Epithelial cell of proximal tubule (primary cell): ENCODE data around the gene RAB3IP. TPM values are rescaled to one million over a fixed set of nuclear protein-coding genes. Genes with fewer than 3 reads are reported as not detected.
"Not testable (repeated sequence)": the region's sequence is repeated elsewhere in the genome, so short reads cannot be mapped to it uniquely, and the experiment has no call there.

Experiments
- DNase-seq: peaks from one replicate; pipeline ENCODE4 v3.0.0-alpha.2; 2011; ENCODE audit warnings: low read depth
- H3K4me3 ChIP-seq: 2 replicates; pipeline ENCODE4 v1.5.1; 2011; ENCODE audit warnings: low read depth, mild to moderate bottlenecking, low read length
- total RNA-seq: library from RNA; depleted of rRNA; stranded (reverse); fragments of >200 nt; gene quantifications from 2 replicates; pipeline ENCODE4 v1.2.3, GENCODE V29; 2015
- TF ChIP-seq, protein P1 (sequence below): conservative IDR thresholded peaks from 2 replicates; pipeline ENCODE4 v1.5.1; 2012; ENCODE audit warnings: low read depth, mild to moderate bottlenecking, low read length

RAB3IP gene
- total RNA-seq, 1 donor from 2014 or later = 62.6 TPM

DNA sequence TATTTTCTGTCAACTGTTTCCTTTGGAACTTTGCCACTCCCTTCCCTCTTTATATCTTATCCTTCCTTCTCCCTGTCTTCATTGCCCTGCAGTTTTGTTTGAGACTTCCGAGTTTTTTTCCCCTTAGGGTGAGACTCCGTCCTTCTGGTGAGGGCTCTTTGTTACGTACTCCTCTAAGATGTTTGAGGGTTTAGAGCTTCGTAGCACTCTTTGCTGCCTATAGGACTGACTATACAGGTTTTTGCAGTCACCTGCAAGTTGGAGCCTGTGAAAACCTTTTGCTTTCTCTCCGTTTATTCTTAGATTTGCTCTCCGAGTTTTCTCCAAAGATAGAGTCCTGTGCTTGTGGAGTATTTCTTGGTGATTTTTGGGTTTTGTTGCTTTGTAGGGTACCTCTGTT, 44.7 kb downstream of the RAB3IP start:
- TF ChIP-seq, protein P1, sequence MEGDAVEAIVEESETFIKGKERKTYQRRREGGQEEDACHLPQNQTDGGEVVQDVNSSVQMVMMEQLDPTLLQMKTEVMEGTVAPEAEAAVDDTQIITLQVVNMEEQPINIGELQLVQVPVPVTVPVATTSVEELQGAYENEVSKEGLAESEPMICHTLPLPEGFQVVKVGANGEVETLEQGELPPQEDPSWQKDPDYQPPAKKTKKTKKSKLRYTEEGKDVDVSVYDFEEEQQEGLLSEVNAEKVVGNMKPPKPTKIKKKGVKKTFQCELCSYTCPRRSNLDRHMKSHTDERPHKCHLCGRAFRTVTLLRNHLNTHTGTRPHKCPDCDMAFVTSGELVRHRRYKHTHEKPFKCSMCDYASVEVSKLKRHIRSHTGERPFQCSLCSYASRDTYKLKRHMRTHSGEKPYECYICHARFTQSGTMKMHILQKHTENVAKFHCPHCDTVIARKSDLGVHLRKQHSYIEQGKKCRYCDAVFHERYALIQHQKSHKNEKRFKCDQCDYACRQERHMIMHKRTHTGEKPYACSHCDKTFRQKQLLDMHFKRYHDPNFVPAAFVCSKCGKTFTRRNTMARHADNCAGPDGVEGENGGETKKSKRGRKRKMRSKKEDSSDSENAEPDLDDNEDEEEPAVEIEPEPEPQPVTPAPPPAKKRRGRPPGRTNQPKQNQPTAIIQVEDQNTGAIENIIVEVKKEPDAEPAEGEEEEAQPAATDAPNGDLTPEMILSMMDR = no peak
- DNase-seq = no peak
- H3K4me3 ChIP-seq = no peak overlapping the region

DNA sequence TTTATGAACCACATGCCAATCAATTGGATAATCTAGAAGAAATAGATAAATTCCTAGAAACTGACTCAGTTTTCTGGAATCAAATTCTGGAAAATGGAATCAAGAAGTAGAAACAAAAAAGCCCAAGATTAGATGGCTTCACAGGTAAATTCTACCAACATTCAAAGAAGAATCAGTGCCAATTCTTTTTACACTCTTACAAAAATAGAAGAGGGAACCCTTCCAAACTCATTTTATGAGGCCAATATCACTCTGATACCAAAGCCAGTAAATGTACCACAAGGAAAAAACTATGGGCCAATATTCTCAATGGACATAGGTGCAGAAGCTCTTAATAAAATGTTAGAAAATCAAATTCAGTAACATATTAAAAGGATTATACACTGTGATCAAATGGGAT, 50.7 kb downstream of the RAB3IP start:
- TF ChIP-seq, protein P1 = no peak
- DNase-seq = no peak
- H3K4me3 ChIP-seq = no peak overlapping the region

DNA sequence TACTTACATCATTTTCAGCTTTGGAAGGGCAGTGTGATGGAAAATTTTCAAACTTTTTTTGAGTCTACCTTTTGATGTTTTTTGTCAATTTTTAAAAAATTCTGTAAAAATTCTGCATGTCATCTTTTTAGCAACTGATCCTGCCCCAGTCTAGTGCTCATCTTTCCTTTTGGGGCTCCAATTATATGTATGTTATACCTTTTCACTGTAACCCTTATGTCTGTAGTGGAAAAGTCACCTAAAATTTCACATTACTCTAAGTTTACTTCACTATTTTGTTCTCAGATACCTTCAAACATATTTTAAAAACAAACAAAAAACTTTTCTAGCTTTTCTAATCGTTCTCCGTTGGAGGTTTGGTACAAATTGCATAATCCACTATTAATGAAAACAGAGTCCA, 53.9 kb downstream of the RAB3IP start:
- TF ChIP-seq, protein P1 = no peak
- H3K4me3 ChIP-seq = no peak overlapping the region
- no peak for DNase-seq

DNA sequence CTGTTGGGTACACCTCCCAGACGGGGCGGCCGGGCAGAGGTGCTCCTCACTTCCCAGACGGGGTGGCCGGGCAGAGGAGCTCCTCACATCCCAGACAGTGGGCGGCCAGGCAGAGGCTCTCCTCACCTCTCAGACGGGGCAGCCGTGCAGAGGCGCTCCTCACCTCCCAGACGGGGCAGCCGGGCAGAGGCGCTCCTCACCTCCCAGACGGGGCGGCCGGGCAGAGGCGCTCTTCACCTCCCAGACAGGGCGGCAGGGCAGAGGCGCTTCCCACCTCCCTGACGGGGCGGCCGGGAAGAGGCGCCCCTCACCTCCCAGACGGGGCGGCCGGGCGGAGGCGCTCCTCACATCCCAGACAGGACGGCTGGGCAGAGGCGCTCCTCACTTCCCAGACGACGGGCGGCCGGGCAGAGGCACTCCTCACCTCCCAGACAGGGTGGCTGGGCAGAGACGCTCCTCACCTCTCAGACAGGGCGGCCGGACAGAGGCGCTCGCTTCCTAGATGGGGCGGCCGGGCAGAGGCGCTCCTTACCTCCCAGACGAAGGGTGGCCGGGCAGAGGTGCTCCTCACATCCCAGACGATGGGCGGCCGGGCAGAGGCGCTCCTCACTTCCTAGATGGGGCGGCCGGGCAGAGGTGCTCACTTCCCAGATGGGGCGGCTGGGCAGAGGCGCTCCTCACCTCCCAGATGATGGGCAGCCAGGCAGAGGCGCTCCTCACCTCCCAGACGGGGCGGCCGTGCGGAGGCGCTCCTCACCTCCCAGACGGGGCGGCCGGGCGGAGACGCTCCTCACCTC, 68.6 kb downstream of the RAB3IP start:
- not testable (repeated sequence) for DNase-seq, H3K4me3 ChIP-seq

DNA sequence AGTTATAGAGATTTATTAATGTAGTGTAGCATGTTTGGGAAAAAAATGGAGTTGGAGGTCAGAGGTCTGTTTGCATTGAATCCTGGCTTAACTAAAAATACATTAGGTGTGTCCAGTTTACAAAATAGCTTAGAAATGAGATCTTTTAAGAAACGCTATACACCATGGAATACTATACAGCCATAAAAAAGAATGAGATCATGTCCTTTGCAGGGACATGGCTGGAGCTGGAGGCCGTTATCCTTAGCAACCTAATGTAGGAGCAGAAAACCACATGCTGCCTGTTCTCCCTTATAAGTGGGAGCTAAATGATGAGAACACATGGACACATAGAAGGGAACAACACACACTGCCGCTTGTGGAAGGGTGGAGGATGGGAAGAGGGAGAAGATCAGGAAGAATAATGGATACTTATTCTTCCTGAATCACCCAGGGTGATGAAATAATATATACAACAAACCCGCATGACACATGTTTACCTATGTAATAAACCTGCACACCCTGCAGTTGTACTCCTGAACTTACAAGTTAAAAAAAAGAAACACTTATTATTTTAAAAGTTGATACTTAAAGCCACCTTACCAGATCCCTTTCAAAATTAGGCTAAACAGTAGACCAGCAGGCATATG, 72.3 kb downstream of the RAB3IP start:
- no peak for DNase-seq

DNA sequence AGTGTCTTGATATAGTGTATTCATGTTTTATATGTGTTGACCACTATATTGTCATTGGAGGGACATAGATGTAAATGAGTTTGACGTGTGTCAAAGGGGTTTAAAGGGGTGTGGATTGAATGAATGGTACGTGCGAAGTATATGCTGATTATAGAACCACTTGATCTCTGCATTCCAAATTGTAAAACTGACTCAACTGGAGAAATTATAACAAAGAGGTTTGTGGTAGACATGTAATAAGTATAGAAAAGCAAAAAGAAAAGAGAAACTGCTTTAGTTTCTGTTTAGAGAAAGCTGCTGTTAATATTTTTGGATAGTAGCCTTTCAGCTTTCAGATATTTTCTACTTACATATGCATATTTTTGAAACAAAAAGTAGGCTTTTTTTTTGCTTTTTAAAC, 77.4 kb downstream of the RAB3IP start:
- no peak for DNase-seq
- TF ChIP-seq, protein P1 = no peak
- no peak overlapping the region for H3K4me3 ChIP-seq

More for the DNA sequence above, 72.3 kb downstream of the RAB3IP start:
- no peak overlapping the region for H3K4me3 ChIP-seq
- TF ChIP-seq, protein P1 = no peak

DNA sequence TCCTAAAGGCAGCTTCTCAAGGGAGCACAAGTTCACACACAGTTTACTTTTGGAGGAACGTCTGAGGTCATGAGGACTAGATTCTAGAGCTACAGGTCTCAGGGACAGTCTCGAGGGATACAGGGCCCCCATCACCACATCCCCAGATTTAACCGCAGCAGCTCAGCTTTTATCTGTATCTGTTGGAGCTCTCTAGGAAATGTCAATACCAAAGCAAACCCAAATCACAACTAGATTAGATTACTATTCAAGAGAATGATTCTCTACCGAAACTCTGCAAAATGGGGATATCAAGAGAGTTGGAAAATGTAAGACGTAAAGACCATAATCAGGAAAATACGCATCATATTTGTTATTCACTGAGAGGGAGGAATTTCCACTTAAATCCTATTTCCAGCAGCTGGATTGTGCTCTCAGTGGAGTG, 82.4 kb downstream of the RAB3IP start:
- no peak overlapping the region for H3K4me3 ChIP-seq
- TF ChIP-seq, protein P1 = no peak
- no peak for DNase-seq
